NOMO-1 (cell line): ENCODE data around the gene ESR2.
A peak's percentile ranks its signal among the peaks of the same experiment; 100 is the strongest.
"Not testable (repeated sequence)": the region's sequence is repeated elsewhere in the genome, so short reads cannot be mapped to it uniquely, and the experiment has no call there.

Experiments used
- DNase-seq, 2 experiments: peaks; one replicate each; lab custom pipeline; 2025; ENCODE audit not compliant: unreplicated experiment in 2 of 2; lab: John Stamatoyannopoulos, UW

ESR2 gene

DNA sequence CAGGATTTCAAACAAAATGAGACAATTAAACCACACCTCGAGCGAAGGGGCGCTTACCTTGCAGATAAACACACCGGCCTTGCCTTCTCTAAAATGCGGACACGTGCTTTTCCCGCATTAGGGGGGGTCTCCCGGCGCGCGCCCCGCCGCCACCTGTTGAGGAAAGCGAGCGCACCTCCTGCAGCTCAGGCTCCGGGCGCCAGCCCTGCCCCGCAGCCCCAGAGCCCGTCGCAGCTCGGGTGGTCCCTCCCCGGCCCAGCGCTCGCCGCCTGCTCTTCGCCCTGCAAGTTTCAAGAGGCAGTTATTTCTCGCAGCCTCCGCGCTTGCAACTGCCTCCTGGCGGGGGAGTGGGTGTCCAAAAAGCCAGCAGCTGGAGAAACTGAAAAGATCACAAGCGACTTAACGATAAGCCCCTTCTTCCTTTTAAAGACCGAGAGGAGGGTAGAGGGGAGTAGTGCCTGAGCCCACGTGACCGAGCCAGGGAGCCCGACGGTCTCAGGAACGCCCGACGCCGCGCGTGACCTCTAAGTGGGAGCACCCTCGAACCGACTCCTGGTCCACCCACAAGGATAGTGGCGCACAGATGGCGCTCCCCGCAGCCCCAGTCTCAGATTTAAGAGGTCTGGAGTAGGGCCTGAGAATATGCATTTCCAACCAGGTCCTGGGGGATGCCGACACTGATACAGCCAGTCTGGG lies at the start of gene ESR2:
Gene ESR2 (minus strand): TSS at position 396 of the 696 bp plus-strand sequence. CDS start 11,386 bp downstream, outside the sequence.
- no peak for DNase-seq

DNA sequence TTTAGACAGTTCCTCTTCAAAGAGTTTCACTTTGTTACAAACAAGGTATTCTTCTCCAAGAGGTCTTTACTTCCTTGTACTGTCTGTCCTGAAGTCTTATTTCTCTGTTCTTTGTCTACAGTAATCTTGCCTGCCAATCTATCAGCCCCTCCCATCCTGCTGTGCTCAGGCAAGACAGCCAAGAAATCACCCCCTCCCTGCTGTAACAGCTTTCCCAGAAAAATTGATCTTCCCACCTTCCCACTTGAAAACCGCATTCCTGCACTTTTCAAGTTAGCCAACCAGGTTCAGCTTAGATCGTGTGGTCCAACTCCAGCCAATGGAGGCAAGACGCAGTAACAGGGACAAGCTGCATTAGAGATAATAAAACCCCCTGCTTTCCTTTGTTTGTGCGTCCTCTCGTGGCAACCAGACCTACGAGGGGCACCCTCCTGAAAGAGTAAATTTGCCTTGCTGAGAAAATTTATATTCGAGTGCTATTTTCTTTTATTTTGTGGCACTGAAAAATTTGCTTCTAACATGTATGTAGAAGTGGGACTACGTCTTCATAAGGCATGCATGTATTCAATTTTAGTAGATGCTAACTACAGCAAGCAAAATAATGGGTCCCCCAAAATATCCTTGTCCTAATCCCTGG lies 46.5 kb upstream of the ESR2 start:
- peak in 1 of 2 experiments; percentile 4 for DNase-seq

DNA sequence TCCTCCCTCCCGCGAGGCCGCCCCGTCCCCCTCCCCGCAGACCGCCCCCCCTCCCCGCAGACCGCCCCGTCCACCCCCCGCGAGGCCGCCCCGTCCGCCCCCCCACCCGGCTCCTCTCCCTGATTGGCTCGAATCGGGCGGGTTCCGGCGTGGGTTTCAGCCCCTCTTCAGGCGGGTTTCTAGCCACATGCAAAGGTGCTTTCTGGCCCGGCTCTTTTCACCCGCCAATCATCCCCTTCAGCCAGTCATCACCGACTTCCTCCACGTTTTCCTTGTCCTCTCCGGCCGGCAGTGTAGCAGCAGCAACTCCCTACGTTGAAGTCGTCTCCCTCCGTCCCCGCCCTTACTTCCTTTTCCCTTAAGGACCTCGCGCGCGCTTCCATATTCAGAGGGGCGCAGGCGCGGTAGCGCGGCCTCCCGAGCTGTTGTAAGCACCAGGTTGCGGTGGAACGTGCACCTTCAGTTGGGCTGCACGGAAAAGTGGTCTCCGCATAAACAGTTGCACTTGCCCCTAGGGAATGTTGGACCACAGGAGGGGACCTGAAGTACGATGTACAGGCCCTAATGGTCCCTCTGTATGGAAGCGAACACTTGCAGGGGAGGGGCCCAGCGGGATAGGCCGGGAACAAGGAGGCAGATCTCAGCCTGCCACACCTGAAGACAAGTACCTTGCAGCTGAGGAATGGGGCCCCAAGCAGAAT lies 44.6 kb upstream of the ESR2 start:
- DNase-seq: peak; percentile 96 to 99

DNA sequence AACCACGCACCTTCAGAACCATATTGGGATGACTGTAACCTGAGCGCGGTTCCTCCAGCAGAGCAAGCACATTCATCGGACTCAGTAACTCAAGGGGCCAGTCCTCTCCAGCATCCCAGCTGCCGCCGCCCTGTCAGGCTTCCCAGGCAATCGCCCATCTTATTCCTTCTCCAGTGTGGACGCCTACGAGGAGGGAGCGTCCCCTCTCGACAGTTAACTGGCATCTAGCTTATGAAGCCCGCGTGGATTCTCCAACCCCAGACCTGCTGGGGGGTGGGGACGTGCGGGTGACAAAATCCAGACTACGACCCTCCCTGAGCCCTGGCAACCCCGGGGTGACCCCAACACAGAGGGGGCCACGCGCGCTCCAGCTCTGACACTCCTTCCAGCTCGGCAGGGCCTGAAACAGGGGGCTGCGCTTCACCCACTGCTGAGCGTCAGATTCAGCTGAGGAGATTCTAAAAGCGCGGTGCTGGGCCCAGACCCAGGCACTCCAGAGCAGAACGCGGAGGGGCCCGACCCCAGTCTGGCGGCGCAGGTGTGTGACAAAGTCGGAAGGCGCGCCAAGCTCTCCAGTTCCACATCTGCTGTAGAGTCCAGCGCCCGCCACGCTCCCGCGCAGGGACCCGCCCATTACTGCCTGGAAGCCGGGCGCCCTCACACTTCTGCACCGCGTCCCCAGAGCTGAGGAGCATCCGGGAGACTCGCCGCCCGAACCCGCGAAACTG lies 43.9 kb upstream of the ESR2 start:
- DNase-seq: peak; percentile 88 to 90

DNA sequence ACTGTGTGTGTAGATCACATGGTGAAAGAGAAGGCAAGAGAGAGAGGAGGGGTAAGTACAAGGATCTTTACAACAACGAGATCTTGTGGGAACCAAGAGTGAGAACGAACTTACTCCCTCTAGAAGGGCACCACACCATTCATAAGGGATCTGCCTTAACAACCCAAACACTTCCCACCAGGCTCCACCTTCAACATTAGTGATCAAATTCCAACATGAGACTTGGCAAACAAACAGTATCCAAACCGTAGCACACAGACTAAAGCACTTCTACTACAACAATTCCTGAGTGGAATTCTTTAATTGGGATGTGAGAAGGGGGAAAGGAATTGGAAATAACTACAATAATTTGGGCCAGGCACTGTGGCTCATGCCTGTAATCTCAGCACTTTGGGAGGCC lies 35.0 kb upstream of the ESR2 start:
- no peak for DNase-seq

DNA sequence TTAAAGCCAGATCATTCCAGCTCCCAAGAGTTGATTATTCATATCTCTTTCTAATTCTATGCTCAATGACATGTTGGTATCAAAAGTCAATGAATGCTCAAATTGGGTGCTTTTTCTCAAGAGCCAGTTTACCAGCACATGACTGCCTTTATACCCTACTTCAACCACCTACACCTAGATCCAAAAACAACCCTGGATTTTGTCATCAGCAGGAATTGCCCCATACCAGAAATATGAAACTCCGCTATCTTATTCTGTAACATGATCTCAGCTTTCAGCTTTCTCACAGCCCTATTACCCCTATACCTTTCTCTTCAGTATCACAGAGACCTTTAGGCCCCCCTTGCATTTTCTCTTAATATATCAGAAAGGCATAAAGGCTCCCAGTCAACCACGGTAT lies 32.3 kb upstream of the ESR2 start:
- no peak for DNase-seq

DNA sequence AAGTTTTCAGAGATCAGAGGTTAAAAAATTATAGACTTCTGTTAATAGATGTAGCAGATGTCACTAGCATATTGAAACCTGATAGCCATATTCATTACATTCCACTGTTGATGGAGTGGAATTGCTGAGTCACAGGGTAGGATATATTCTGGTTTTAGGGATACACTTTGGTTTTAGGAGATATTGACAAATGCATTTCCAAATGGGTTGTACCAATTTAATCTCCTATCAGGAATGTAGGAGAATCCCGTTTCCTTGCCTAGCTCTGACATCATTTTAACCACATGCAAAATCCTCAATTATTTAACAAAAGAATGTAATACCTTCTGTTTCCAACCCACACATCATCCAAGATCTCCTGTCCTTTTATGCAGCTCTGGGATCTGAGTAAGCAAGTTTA lies 30.7 kb upstream of the ESR2 start:
- no peak for DNase-seq

DNA sequence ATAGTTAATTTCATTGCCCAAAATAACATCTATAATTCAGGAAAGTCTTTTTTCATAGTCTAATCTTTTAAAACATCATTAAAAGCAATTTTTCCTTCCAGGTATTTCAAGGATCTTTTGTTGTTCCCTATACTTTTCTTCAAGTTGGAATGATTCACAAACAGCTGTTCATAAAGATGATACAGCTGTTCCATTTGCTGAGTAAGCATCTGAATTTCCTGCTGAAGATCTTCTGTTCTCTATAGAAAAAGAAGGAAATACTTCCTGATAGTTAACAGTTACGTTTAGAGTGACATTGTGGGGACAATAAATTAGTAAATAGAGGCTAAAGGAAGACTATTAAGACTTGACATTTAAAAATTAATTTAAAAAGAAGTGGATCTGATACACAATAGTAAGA lies 30.3 kb upstream of the ESR2 start:
- DNase-seq: no peak

DNA sequence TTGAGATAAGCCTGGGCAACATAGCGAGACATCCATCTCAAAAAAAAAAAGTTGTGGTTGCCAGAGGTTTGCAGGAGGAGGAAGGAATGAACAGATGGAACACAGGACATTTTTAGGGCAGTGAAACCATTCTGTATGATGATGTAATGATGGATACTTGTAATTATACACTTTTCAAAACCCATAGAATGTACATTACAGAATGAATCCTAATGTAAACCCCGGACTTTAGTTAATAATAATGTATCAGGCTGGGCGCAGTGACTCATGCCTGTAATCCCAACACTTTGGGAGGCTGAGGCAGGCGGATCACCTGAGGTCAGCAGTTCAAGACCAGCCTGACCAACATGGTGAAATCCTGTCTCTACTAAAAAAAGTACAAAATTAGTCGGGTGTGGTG lies 26.2 kb upstream of the ESR2 start:
- not testable (repeated sequence) for DNase-seq

DNA sequence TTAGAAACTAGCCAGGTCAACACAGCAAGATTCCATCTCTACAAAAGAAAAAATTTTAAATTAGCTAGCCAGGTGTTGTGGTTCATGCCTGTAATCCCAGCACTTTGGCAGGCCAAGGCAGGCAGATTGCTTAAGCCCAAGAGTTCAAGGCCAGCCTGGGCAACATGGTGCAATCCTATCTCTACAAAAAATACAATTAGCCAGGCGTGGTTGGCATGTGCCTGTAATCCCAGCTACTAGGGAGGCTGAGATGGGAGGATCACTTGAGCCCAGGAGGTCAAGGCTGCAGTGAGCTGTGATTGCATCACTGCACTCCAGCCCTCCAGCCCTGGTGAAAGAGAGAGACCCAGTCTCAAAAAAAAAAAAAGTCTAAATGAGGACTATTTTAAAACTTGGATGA lies 24.5 kb upstream of the ESR2 start:
- not testable (repeated sequence) for DNase-seq

DNA sequence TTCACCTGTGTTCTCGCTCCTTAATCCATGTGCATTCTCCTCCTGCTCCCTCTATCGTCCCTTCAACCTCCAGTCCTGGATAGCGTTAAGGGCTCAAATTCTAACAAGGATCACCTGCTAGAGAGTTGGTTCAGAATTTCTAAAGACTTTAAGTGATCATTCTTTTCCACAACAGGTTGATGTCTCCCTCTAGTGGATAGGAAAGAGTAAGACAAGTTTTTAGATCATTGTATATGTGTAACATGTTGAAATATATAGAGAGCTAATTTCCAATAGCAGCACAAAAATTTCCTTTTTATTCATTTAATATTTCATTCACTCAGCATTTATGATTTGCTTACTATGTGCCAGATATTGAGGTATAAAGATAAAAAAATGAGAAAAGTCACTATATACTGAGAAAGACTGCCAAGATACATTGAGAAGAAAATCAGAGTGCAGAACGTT lies 9.3 kb upstream of the ESR2 start:
- peak in 1 of 2 experiments; percentile 67 for DNase-seq

DNA sequence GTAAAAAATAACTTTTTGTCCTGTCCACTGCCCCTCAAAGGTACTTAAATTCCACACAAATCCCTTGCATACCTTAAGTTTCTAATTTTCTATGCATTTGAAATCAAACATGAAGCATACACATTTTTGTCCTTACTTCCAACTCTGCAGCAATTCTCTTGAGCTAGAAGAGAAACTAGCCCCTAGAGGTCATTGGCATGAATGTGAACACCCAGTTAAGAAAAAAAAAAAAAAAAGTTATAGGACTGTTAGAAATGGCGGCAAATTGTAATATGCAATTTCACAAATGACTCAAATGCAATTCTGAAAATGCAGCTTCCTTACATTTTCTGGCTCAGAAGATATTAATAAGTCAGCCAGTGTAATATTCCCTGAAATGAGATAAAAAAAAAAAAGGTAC lies 4.6 kb upstream of the ESR2 start:
- DNase-seq: no peak

DNA sequence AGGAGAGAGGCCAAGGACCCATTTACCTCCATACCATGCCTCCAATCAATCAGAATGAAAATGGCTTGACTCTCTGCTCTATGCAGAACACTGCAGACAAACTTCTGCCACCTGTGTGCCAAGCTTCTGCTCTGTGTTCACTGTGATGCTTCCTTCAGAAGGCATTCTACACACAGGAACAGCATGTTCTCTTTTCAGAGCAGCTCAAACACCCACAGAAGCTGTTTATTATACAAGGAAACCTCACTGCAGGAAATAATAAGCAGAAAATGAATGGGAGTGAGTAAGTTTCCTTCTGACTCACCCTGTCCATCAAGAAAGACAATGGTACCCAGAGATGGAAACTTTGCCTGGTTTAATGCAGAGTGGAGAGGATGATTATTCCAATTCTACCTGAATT lies 2.4 kb upstream of the ESR2 start:
- DNase-seq: no peak

DNA sequence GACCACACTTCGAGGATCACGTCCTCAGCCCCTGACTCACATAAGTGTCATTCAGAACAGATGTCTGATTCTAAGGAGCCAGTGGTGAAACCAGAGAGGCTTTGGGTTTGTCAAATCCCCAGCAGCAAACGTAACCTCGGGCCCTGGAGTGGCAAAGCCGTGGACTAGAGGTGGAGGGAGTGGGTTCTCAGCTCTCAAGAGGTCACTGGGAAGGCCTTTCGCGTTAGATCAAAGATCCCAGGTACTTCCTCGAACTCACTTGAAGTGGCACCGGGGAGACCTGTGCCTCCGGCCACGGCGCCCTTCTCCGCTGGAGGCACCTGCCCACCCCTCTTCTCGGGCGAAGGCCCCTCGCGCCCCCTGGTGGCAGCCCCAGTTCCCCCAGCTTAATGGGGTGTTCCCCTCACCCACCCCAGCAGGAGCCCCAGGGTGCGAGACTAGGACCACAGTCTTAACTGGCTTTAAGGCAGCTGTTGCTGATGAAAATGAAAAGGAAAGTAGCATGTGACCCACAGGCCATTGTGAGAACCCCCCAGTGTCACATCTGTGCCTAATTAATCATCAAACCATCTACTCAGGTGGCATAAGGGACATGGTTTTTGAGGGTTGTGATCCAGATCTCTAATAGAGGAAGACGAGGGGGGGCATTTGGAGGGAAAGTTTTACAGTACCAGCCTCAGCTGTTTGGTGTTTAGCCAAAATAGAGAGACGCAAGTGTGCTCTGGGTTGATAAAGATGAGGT lies 672 bp upstream of the ESR2 start:
- DNase-seq: peak; percentile 17 to 34

DNA sequence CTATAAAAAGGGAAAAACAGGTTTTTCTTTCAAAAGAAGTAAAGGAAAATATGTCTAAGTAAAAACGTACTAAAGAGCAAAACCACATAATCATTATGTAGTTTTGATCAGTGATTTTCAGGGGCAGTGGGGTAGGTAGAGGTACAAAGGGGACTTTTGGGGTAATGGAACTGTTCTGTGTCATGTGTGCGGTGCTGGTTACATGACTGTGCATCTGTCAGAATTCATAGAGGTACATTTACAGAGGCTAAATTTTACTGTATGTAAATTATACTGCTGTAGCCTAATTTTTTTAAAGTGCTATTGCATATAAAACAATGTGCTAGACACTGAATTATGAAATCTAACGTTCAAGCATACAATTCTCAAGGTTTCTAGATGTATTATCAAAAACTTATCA lies 2.0 kb downstream of the ESR2 start:
- no peak for DNase-seq

DNA sequence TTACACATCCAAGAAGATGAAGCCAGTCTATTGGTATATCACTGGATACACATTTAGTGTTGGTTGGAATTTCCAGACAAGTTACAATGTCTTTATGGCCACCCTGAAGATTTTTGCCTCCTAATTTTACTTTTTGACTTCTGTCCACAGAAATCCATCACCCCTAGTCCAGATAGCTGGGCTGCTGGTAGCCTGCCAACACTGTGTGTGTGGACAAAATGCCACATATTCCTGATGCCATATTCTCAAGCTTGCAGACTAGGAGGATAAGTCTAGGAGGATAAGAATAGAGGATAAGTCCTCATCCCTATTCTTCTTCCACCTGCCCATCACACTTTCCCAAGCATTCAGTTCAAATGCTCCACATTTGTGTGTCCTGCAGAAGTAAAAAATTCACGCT lies 4.6 kb downstream of the ESR2 start:
- DNase-seq: no peak

DNA sequence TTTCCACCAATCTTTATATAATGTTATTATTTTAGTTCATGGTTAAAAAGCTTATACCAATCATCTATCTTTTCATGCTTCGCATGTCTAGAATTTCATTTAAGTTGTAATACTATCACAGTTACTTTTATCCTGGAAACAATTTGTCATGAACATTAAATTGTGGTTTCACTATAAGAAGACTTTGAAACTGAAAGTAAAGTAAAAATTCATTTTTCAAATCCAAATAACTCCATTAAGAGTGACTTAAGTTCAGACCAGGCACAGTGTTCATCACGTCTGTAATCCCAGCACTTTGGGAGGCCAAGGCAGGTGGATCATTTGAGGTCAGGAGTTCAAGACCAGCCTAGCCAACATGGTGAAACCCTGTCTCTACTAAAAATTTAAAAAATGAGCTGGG lies 12.4 kb downstream of the ESR2 start:
- no peak for DNase-seq

DNA sequence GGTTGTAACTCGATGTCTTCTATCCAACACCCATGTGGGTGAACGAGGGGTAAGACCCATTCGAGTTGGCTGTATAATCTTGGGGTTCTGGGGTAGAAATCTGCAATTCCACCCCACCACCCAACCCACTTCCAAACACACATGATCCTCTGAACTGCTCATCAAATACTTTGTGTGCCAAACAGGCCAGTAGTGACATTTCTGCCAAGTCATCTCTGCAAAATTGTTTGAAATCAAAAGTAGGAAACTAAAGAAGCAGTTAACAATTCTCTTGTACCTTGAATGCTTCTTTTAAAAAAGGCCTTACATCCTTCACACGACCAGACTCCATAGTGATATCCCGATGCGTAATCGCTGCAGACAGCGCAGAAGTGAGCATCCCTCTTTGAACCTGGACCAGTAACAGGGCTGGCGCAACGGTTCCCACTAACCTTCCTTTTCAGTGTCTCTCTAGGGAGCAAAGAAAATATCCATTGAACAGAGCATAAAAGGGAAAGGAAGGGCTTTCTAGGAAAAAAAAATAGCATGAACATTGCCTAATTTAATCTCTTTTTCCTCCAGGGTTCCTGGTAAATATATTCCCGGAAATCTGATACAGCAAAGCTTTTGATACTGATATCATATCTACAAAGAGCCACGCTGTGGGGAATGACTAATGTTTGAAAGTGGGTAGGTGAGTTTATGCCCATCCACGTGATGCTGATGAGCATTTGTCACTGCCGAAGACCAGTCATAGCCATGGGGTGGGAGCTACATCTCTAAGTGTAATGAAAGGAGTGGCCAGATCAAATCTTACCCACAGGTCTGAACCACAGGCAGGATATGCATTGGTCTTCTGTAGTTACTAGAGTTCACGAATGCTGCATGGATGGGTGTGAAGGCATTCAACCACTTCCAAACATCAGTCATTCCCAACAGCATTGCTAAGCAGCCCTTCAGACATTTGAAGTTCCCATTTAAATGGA lies 14.2 kb downstream of the ESR2 start:
- no peak for DNase-seq

DNA sequence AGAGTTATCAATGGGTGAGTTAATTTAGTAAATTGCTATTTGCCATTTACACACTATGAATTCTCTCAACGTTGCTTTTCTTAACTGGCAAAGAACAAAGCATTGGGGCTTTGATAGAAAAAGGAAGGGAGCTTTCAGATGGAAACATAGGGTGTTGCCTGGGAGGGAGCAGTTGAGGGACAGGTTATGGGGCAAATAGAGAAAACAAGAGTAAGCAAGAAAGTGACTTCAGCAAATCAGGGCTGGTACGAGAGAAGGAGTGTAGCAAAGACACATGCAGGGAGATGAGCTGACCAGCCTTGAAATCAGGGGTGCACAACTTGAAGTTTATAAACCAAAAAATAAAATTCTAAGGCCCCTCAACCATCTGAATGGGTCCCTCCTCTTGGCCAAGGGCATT lies 15.7 kb downstream of the ESR2 start:
- no peak for DNase-seq
